GM23338 (cell line): ENCODE results near the gene DDX41. TPM values are rescaled to one million over a fixed set of nuclear protein-coding genes. Genes with fewer than 3 reads are reported as not detected.

Experiments
- ATAC-seq: fragments of 200-7000 bp; cut with Tn5 transposase; 3 replicates; pipeline ENCODE4 v1.9.1; 2020
- DNase-seq: peaks from one replicate; pipeline ENCODE4 v3.0.0-alpha.2; 2015; ENCODE audit warnings: low spot score
- H2AFZ ChIP-seq: fragments of 200-600 bp; sonication (generic); 2 replicates; pipeline ENCODE4 v1.8.0; 2016; ENCODE audit warnings: antibody characterized with exemption, mild to moderate bottlenecking, moderate library complexity
- H3F3A ChIP-seq: fragments of 200-600 bp; sonication (generic); replicated peaks from 2 replicates; pipeline ENCODE4 v1.8.0; 2017; ENCODE audit warnings: antibody characterized with exemption, mixed run types, low read depth
- H3K27ac ChIP-seq: fragments of 200-600 bp; sonication (generic); 2 replicates; pipeline ENCODE4 v1.6.1; 2016; ENCODE audit warnings: low read depth
- H3K27me3 ChIP-seq: fragments of 200-600 bp; sonication (generic); 2 replicates; pipeline ENCODE4 v1.8.0; 2016; ENCODE audit warnings: mild to moderate bottlenecking, mixed run types, moderate library complexity; ENCODE audit not compliant: insufficient read depth
- H3K36me3 ChIP-seq: fragments of 200-600 bp; sonication (generic); 2 replicates; pipeline ENCODE4 v1.8.0; 2016; ENCODE audit warnings: mild to moderate bottlenecking; ENCODE audit not compliant: insufficient read depth
- H3K4me1 ChIP-seq: fragments of 200-600 bp; sonication (generic); 2 replicates; pipeline ENCODE4 v1.8.0; 2016; ENCODE audit warnings: mild to moderate bottlenecking, moderate library complexity; ENCODE audit not compliant: insufficient read depth
- H3K4me2 ChIP-seq: fragments of 200-600 bp; sonication (generic); 2 replicates; pipeline ENCODE4 v1.7.1; 2017; ENCODE audit warnings: mixed run types
- H3K4me3 ChIP-seq: fragments of 200-600 bp; sonication (generic); 2 replicates; pipeline ENCODE4 v1.6.1; 2016; ENCODE audit warnings: mixed run types
- H3K79me2 ChIP-seq: fragments of 200-600 bp; sonication (generic); replicated peaks from 2 replicates; pipeline ENCODE4 v1.8.0; 2017; ENCODE audit warnings: mild to moderate bottlenecking; ENCODE audit not compliant: insufficient read depth
- H3K9me2 ChIP-seq: fragments of 200-600 bp; sonication (generic); 2 replicates; pipeline ENCODE4 v1.8.0; 2017; ENCODE audit not compliant: insufficient read depth
- H4K20me1 ChIP-seq: fragments of 200-600 bp; sonication (generic); replicated peaks from 2 replicates; pipeline ENCODE4 v1.8.0; 2017; ENCODE audit warnings: mild to moderate bottlenecking; ENCODE audit not compliant: insufficient read depth
- H3K27ac Mint-ChIP-seq: 2 replicates; pipeline ENCODE4 v1.8.0; 2020; ENCODE audit warnings: inconsistent platforms, mild to moderate bottlenecking, moderate library complexity, mixed read lengths
- H3K27me3 Mint-ChIP-seq: 3 replicates; pipeline ENCODE4 v1.8.0; 2022; ENCODE audit warnings: low read depth, mild to moderate bottlenecking, moderate library complexity, mixed read lengths, inconsistent platforms; ENCODE audit not compliant: insufficient read depth, poor library complexity
- H3K36me3 Mint-ChIP-seq: 3 replicates; pipeline ENCODE4 v1.8.0; 2021; ENCODE audit warnings: low read depth, mild to moderate bottlenecking, inconsistent platforms, moderate library complexity, mixed read lengths
- H3K4me1 Mint-ChIP-seq: 3 replicates; pipeline ENCODE4 v1.8.0; 2020; ENCODE audit warnings: mild to moderate bottlenecking, inconsistent platforms, mixed read lengths
- H3K4me3 Mint-ChIP-seq: 3 replicates; pipeline ENCODE4 v1.8.0; 2021; ENCODE audit warnings: moderate library complexity, mild to moderate bottlenecking, inconsistent platforms, mixed read lengths
- H3K9me3 Mint-ChIP-seq: 3 replicates; pipeline ENCODE4 v1.8.0; 2020; ENCODE audit warnings: moderate library complexity, mild to moderate bottlenecking, inconsistent platforms, mixed read lengths
- CREB1 ChIP-seq: fragments of 250-450 bp; sonication (Bioruptor Pico); IDR thresholded peaks from 2 replicates; pipeline ENCODE4 v1.5.0; 2020; ENCODE audit warnings: low read depth, mild to moderate bottlenecking, moderate library complexity
- CTCF ChIP-seq, 2 experiments: fragments of 200-600 bp in 1 of 2; sonication (generic) in 1 of 2; conservative IDR thresholded peaks; 2 replicates each; pipeline versions ENCODE4 v1.5.1 to v1.6.1; 2016 to 2017; ENCODE audit warnings: antibody characterized with exemption in 2 of 2, low read depth in 2 of 2, mild to moderate bottlenecking in 2 of 2, moderate library complexity in 1 of 2
- ETS1 ChIP-seq: IDR thresholded peaks from 2 replicates; pipeline ENCODE4 v1.6.1; 2016; ENCODE audit warnings: antibody characterized with exemption
- JUNB ChIP-seq: IDR thresholded peaks from one replicate; pipeline ENCODE4 v1.6.1; 2016; ENCODE audit warnings: antibody characterized with exemption; ENCODE audit not compliant: unreplicated experiment
- REST ChIP-seq: IDR thresholded peaks from one replicate; pipeline ENCODE4 v1.6.1; 2018; ENCODE audit warnings: antibody characterized with exemption; ENCODE audit not compliant: unreplicated experiment
- ZNF114 ChIP-seq: fragments of 250-450 bp; sonication (Bioruptor Pico); IDR thresholded peaks from 2 replicates; pipeline ENCODE4 v1.5.0; 2020; ENCODE audit warnings: mild to moderate bottlenecking, moderate library complexity
- ZNF462 ChIP-seq: fragments of 250-450 bp; sonication (Bioruptor Pico); IDR thresholded peaks from 2 replicates; pipeline ENCODE4 v1.5.0; 2020; ENCODE audit warnings: mild to moderate bottlenecking, moderate library complexity
- polyA plus RNA-seq: library from polyadenylated mRNA; unstranded; fragments of >200 nt; fragmentation: Nextera tagmentation; extraction: Ambion mirVana; gene quantifications from 2 replicates; pipeline ENCODE4 v1.2.1, GENCODE V29; 2016
- total RNA-seq: library from RNA; depleted of rRNA; stranded (reverse); fragments of >200 nt; shearing (Covaris generic); gene quantifications from 2 replicates; pipeline ENCODE4 v1.2.3, GENCODE V29; 2014

The DDX41 gene
- total and polyA plus RNA-seq, 2 experiments from 2014 or later: 67.1 to 139 TPM

DNA sequence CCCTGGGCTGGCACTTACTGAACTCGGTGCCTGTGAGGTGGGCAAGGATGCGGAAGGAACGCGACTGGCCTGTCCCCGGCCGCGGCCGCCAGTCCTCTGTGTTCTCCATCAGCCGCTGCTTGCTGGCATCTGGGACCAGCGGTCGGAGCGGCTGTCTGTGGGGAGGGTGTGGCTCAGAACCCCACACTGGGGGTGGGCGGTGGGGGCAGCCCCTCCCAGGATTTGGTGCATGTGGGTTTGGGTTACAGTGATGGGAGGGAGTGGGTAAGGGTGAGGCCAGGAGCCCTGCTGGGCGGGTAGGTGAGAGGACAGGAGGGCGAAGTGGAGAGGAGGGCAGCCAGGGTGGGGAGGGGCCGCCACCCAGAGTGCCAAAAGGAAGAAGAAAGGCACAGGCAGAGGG is 25.8 kb downstream of the DDX41 start:
- peak overlapping the region; percentile 64; the same call in 1 of the 2 replicates for H3K4me2 ChIP-seq
- H3K27me3 ChIP-seq: no peaks in the 10 kb centered on the region
- Mint-ChIP-seq H3K27me3 (peaks cover 35% of the 10 kb centered on the region), H3K27ac (0 out of 2 replicates have a peak overlapping the region, but pooled peaks have one; percentile 56), H3K4me1 (peaks cover 34% of the 10 kb centered on the region), H3K36me3 (peaks cover 65% of the 10 kb centered on the region), H3K4me3 (peak overlapping the region; percentile 46; the same call in 1 of the 3 replicates), H3K9me3 (peaks cover 2% of the 10 kb centered on the region; the same call in 1 of the 3 replicates)
- TF ChIP-seq CTCF (conservative IDR thresholded peaks at IDR 0.05; ENCODE audit: low read depth in 2 of 2): no peak
- no peak for TF ChIP-seq ZNF114 (CRISPR knock-in tag)
- no peak overlapping the region for H3K27ac ChIP-seq
- H2AFZ ChIP-seq: no peak overlapping the region
- peaks cover 34% of the 10 kb centered on the region; the same call in 1 of the 2 replicates for H3F3A ChIP-seq
- DNase-seq (no peak), ATAC-seq (no peak)
- H4K20me1 ChIP-seq: no peaks in the 10 kb centered on the region; the same call in 1 of the 2 replicates
- no peak overlapping the region for H3K4me3 ChIP-seq
- peaks cover 14% of the 10 kb centered on the region for H3K79me2 ChIP-seq
- H3K36me3 ChIP-seq: peaks cover 14% of the 10 kb centered on the region
- no peaks in the 10 kb centered on the region for H3K9me2 ChIP-seq
- H3K4me1 ChIP-seq: peaks cover 25% of the 10 kb centered on the region

GRCh38 chr5:177490311-177490991 is 26.3 kb downstream of the DDX41 start:
- no peaks in the 10 kb centered on the region for H3K27me3 ChIP-seq
- H3K27me3 Mint-ChIP-seq: peaks cover 31% of the 10 kb centered on the region
- no peak overlapping the region for H3K4me3 ChIP-seq
- H3K4me3 Mint-ChIP-seq: no peak overlapping the region
- no peak overlapping the region for H3K27ac ChIP-seq
- peaks cover 29% of the 10 kb centered on the region; the same call in 1 of the 2 replicates for H3F3A ChIP-seq
- DNase-seq (no peak), ATAC-seq (no peak)
- H3K36me3 ChIP-seq: peaks cover 14% of the 10 kb centered on the region
- H2AFZ ChIP-seq: no peak overlapping the region
- H3K9me3 Mint-ChIP-seq: peaks cover 2% of the 10 kb centered on the region; the same call in 1 of the 3 replicates
- no peaks in the 10 kb centered on the region; the same call in 1 of the 2 replicates for H4K20me1 ChIP-seq
- H3K27ac Mint-ChIP-seq: no peak overlapping the region
- 0 out of 2 replicates have a peak, but pooled peaks cover 10% of the 10 kb centered on the region for H3K79me2 ChIP-seq
- H3K4me2 ChIP-seq: no peak overlapping the region
- no peaks in the 10 kb centered on the region for H3K9me2 ChIP-seq
- peaks cover 29% of the 10 kb centered on the region for H3K4me1 Mint-ChIP-seq
- H3K4me1 ChIP-seq: peaks cover 20% of the 10 kb centered on the region
- peaks cover 64% of the 10 kb centered on the region for H3K36me3 Mint-ChIP-seq
- TF ChIP-seq ETS1 (no peak), CREB1 (CRISPR knock-in tag) (no peak), JUNB (no peak), ZNF462 (CRISPR knock-in tag) (no peak), REST (no peak)
